Vagina (tissue), 2 donors: ENCODE data around the gene ABCC6. TPM values are rescaled to one million over a fixed set of nuclear protein-coding genes. Genes with fewer than 3 reads are reported as not detected.

Experiments used
- DNase-seq, 2 donors: peaks; one replicate each; pipeline ENCODE4 v3.0.0-alpha.2; 2017; ENCODE audit errors: extremely low spot score in 2 of 2
- H3K27ac ChIP-seq: fragments of 200-600 bp; sonication (generic); one replicate; pipeline ENCODE4 v1.5.1; 2019
- H3K27me3 ChIP-seq: fragments of 200-600 bp; sonication (generic); one replicate; pipeline ENCODE4 v1.5.1; 2019
- H3K36me3 ChIP-seq, 2 donors: fragments of 200-600 bp; sonication (generic); one replicate each; pipeline ENCODE4 v1.5.1; 2017 to 2019
- H3K4me1 ChIP-seq: fragments of 200-600 bp; sonication (generic); one replicate; pipeline ENCODE4 v1.5.1; 2019
- H3K4me3 ChIP-seq, 2 donors: fragments of 200-600 bp; sonication (generic); 1 replicate in 1 of 2; 2 replicates in 1 of 2; pipeline ENCODE4 v1.5.1; 2016 to 2019
- H3K9me3 ChIP-seq: fragments of 200-600 bp; sonication (generic); one replicate; pipeline ENCODE4 v1.5.1; 2019
- CTCF ChIP-seq, 3 experiments: fragments of 450-650 bp in 2 of 3; fragments of 200-600 bp in 1 of 3; sonication (generic) in 1 of 3; IDR thresholded peaks; one replicate each; pipeline ENCODE4 v1.5.1; 2017 to 2019; ENCODE audit warnings: antibody characterized with exemption in 3 of 3, mild to moderate bottlenecking in 2 of 3, moderate library complexity in 2 of 3
- POLR2A ChIP-seq, 2 donors: fragments of 450-650 bp; IDR thresholded peaks; one replicate each; pipeline ENCODE4 v1.6.1; 2017; ENCODE audit warnings: antibody characterized with exemption in 2 of 2, mild to moderate bottlenecking in 2 of 2, moderate library complexity in 2 of 2
- POLR2AphosphoS5 ChIP-seq, 2 donors: sonication (generic); formaldehyde crosslinking; IDR thresholded peaks; one replicate each; pipeline ENCODE4 v1.9.0; 2017; ENCODE audit warnings: antibody characterized with exemption in 2 of 2, mild to moderate bottlenecking in 2 of 2, low read depth in 1 of 2; ENCODE audit not compliant: insufficient read depth in 1 of 2
- intact Hi-C: fragments of 100-400 bp; cut with DNase I; formaldehyde crosslinking; loops from one replicate; pipeline ENCODE4 v1.15.1; 2023
- total RNA-seq: library from RNA; depleted of rRNA; stranded (reverse); fragments of >200 nt; gene quantifications from one replicate; pipeline ENCODE4 v1.2.3, GENCODE V29; 2016

The ABCC6 gene
- total RNA-seq, 1 donor from 2014 or later = 0.49 TPM

GRCh38 chr16:16146380-16147315 is 76.6 kb downstream of the ABCC6 start:
- Histone ChIP-seq H3K4me3 (no peak overlapping the region), H3K27me3 (no peaks in the 10 kb centered on the region), H3K9me3 (no peaks in the 10 kb centered on the region), H3K4me1 (peaks cover 16% of the 10 kb centered on the region), H3K36me3 (peaks cover 0 to 10% of the 10 kb centered on the region in 2 donors), H3K27ac (no peak overlapping the region)
- no peak for DNase-seq
- TF ChIP-seq POLR2AphosphoS5 (IDR thresholded peaks at IDR 0.05; ENCODE audit: insufficient read depth in 1 of 2, low read depth in 1 of 2) (no peak), POLR2A (IDR thresholded peaks at IDR 0.05) (no peak), CTCF (IDR thresholded peaks at IDR 0.05) (no peak)
- intact Hi-C loops = no loop called here

DNA sequence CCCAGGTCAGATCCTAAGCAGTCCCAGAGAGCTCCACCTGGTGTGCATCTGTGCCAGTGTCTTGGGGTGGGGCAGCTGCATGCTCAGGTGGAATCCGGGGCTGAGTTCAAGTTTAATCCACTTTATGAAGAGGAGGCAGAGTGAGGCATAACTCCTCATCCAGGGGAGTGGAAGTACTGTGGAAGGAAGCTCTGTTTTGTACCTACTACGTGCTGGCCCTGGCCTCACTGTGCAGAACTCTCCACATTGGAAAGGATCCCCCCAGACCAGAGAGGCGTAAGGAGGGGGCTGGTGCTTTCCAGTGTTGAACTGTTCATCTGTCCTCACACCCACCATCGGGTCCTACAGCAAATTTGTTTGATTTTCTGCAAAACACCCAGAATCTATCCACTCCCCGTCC is 78.0 kb downstream of the ABCC6 start:
- no peaks in the 10 kb centered on the region for H3K27me3 ChIP-seq
- H3K36me3 ChIP-seq = peaks cover under 1 to 24% of the 10 kb centered on the region in 2 donors
- no peaks in the 10 kb centered on the region for H3K9me3 ChIP-seq
- no peak overlapping the region for H3K4me3 ChIP-seq
- TF ChIP-seq CTCF (IDR thresholded peaks at IDR 0.05) (no peak), POLR2A (IDR thresholded peaks at IDR 0.05) (no peak), POLR2AphosphoS5 (IDR thresholded peaks at IDR 0.05; ENCODE audit: insufficient read depth in 1 of 2, low read depth in 1 of 2) (no peak)
- intact Hi-C loops = no loop called here
- peaks cover 11% of the 10 kb centered on the region for H3K4me1 ChIP-seq
- no peak for DNase-seq
- H3K27ac ChIP-seq = no peak overlapping the region

- peaks cover 2% of the 10 kb centered on the region for H3K4me1 ChIP-seq
- intact Hi-C loops = no loop called here
- H3K27ac ChIP-seq = no peak overlapping the region
- no peak overlapping the region for H3K4me3 ChIP-seq
- H3K9me3 ChIP-seq = no peaks in the 10 kb centered on the region
- DNase-seq = no peak
- peaks cover 4 to 32% of the 10 kb centered on the region in 2 donors for H3K36me3 ChIP-seq
- TF ChIP-seq POLR2A (IDR thresholded peaks at IDR 0.05) (no peak), CTCF (IDR thresholded peaks at IDR 0.05) (no peak), POLR2AphosphoS5 (IDR thresholded peaks at IDR 0.05; ENCODE audit: insufficient read depth in 1 of 2, low read depth in 1 of 2) (no peak)
- H3K27me3 ChIP-seq = no peaks in the 10 kb centered on the region
These were observed 78.9 kb downstream of the ABCC6 start for GRCh38 chr16:16144416-16144815.

DNA sequence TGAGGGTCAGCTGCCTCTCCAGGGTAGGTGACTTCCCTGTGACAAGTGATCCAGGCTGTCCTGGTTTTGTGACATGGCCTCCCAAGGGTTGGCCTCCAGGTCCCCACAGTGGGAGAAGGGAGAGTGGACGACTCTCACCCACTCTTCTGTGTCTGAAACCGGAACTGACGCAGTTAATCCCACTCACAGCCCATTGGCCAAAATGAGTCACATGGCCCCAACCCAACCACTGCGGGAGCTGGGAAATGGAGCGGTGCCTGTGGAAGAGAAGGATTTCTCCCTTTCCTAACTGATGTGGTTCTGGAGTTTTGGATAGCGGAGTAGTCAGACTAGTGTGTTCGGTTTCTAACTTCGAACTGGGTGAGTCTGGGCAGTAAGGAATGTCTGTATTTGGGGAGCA is 79.4 kb downstream of the ABCC6 start:
- no peak for DNase-seq
- Histone ChIP-seq H3K27me3 (no peaks in the 10 kb centered on the region), H3K36me3 (peaks cover 5 to 36% of the 10 kb centered on the region in 2 donors), H3K4me1 (no peaks in the 10 kb centered on the region), H3K9me3 (no peaks in the 10 kb centered on the region), H3K27ac (no peak overlapping the region), H3K4me3 (no peak overlapping the region)
- intact Hi-C loops = no loop called here
- TF ChIP-seq CTCF (IDR thresholded peaks at IDR 0.05) = no peak
